ENCODE results near the gene MYO18A. TPM values are rescaled to one million over a fixed set of nuclear protein-coding genes. Genes with fewer than 3 reads are reported as not detected.

Gene MYO18A
- total and polyA plus RNA-seq, 2 of the 4 experiments (the other 2 are of a cell fraction), result 22.4 to 39.1 TPM

DNA sequence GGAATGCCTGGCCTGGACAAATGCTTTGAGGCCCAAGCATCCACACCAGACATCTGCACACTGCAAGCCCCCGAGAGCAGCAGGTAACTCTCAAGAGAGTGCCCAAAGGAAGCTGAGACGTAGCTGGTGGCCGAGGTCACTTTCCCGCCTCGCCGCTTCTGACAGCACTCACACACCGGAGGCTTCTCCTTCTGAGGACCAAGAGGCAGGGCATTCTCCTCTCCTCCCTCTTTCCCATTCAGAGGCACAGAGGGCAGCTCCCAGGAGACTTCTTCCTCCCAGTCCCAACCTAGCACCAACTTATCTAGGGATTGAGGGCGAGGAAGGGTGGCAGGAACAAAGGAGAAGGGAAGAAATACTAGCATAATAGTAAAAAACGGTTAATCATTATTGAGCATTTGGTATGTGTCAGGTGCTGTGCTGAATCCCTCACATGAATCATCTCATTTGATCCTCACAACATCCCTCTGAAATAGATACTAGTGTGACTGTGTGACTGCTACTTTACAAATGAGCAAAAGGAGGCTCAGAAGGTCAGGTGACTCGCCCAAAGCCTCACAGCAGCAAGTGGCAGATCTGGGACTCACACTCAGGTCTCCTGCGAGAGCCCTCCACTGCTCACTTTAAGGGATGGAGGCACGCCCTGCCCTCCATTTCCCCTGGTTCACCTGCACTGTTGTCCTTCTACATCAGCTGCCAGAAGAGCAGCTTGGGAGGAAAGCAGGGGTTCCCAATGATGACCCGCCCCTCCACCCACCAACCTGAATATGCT lies 41.8 kb downstream of the MYO18A start:
- WGBS, 2 experiments (ENCODE audit: extremely low coverage in 2 of 2, insufficient read length in 1 of 2), result 100% methylated on average over 1 of the region's 13 CpGs; no CpG with 5 or more reads in 1 of the 2 experiments
- no peak overlapping the region for H4K91ac ChIP-seq (ENCODE audit: insufficient read depth, low read depth, low read length)
- H2AK5ac ChIP-seq (ENCODE audit: low read depth, low read length), result peak overlapping the region; percentile 77
- H2BK20ac ChIP-seq (ENCODE audit: low read depth, low read length), result no peak overlapping the region; the same call in 1 of the 2 replicates
- H3K27ac ChIP-seq (ENCODE audit: insufficient read depth, low read length), result no peak overlapping the region
- DNase-seq (peak; percentile 68), ATAC-seq (ENCODE audit: low read depth) (no peak)
- dilution Hi-C loops (cut with HindIII; ENCODE audit: low sequenced_read_pairs, unreplicated experiment) (no loop called here), intact Hi-C loops (cut with micrococcal nuclease) (no loop called here), in situ Hi-C loops (cut with MboI; ENCODE audit: low sequenced_read_pairs) (no loop called here)
- POLR2A ChIA-PET (ENCODE audit: unreplicated experiment), result no interaction called here
- H3K14ac ChIP-seq (replicated peaks; ENCODE audit: low read depth, low read length), result 0 out of 2 replicates have a peak overlapping the region, but pooled peaks have one; percentile 14
- no peak overlapping the region for H3K9ac ChIP-seq (ENCODE audit: low read depth, low read length)
- H4K5ac ChIP-seq (ENCODE audit: low read depth, low read length), result no peak overlapping the region
- H3K27me3 ChIP-seq (ENCODE audit: control insufficient read depth, insufficient read depth, low read length), result no peaks in the 10 kb centered on the region
- H3K79me1 ChIP-seq (ENCODE audit: low read depth in 1 of 2, low read length in 2 of 2), result peaks cover 34 to 89% of the 10 kb centered on the region in 2 experiments
- CTCF ChIA-PET, result interaction anchor here (1.0 to 1.2 kb wide), 2 partner anchors 14 to 22 kb away, joined by 3 to 4 read pairs; no protein-coding TSS in a partner anchor
- H3K23ac ChIP-seq (ENCODE audit: low read depth, low read length), result 0 out of 2 replicates have a peak overlapping the region, but pooled peaks have one; percentile 10
- TF ChIP-seq SMC3 (IDR thresholded peaks at IDR 0.05; ENCODE audit: low read depth, low read length) (no peak), BHLHE40 (IDR thresholded peaks at IDR 0.05; ENCODE audit: low read depth, low read length) (0 out of 2 replicates have a peak, but pooled peaks have one; percentile 36)
- H4K8ac ChIP-seq (ENCODE audit: low read depth in 2 of 2, low read length in 2 of 2), result peak overlapping the region in 1 of 2 experiments; percentile 35; a peak in 2 of 4 replicates
- H2BK15ac ChIP-seq (ENCODE audit: low read depth, low read length), result no peak overlapping the region
- H3K4ac ChIP-seq (ENCODE audit: low read depth, low read length), result peak overlapping the region; percentile 22; the same call in 1 of the 2 replicates
- H3K9me1 ChIP-seq (ENCODE audit: insufficient read depth, low read length), result peaks cover 33% of the 10 kb centered on the region
- H2BK5ac ChIP-seq (ENCODE audit: low read depth, low read length, poor library complexity, severe bottlenecking), result peak overlapping the region; percentile 20
- H3K4me3 ChIP-seq (ENCODE audit: insufficient read depth, low read depth, low read length), result no peak overlapping the region
- peaks cover 49% of the 10 kb centered on the region for H3K4me1 ChIP-seq (ENCODE audit: control insufficient read depth, insufficient read depth, low read length)
- no TSS peak for BruUV-seq (replicated peaks)
- peak overlapping the region; percentile 92 for H2AK9ac ChIP-seq (replicated peaks; ENCODE audit: low read depth, low read length, poor library complexity)
- H2AFZ ChIP-seq (replicated peaks; ENCODE audit: low read length, poor library complexity), result peak overlapping the region; percentile 58
- H3K56ac ChIP-seq (ENCODE audit: extremely low read depth, insufficient read depth, low read length), result no peak overlapping the region
- no peaks in the 10 kb centered on the region for H3K36me3 ChIP-seq (ENCODE audit: control insufficient read depth, insufficient read depth, low read length)
- no peak overlapping the region for H2BK120ac ChIP-seq (ENCODE audit: low read depth, low read length)
- no peak overlapping the region for H3K18ac ChIP-seq (ENCODE audit: low read depth, low read length)
- H4K20me1 ChIP-seq (ENCODE audit: insufficient read depth, low read length), result peaks cover 10% of the 10 kb centered on the region
- H3K4me2 ChIP-seq (ENCODE audit: low read depth, low read length), result 0 out of 2 replicates have a peak overlapping the region, but pooled peaks have one; percentile 8
- no peaks in the 10 kb centered on the region for H3K9me3 ChIP-seq (ENCODE audit: control insufficient read depth, insufficient read depth, low read length)

Measured in IMR-90 (cell line).